ENCODE results near the gene ZNF423. TPM values are rescaled to one million over a fixed set of nuclear protein-coding genes. Genes with fewer than 3 reads are reported as not detected.

The ZNF423 gene
- total and polyA plus RNA-seq, 2 of the 13 experiments (the other 11 are each of a cell fraction or from before 2014, with no cell fraction given): 0.07 to 0.31 TPM

DNA sequence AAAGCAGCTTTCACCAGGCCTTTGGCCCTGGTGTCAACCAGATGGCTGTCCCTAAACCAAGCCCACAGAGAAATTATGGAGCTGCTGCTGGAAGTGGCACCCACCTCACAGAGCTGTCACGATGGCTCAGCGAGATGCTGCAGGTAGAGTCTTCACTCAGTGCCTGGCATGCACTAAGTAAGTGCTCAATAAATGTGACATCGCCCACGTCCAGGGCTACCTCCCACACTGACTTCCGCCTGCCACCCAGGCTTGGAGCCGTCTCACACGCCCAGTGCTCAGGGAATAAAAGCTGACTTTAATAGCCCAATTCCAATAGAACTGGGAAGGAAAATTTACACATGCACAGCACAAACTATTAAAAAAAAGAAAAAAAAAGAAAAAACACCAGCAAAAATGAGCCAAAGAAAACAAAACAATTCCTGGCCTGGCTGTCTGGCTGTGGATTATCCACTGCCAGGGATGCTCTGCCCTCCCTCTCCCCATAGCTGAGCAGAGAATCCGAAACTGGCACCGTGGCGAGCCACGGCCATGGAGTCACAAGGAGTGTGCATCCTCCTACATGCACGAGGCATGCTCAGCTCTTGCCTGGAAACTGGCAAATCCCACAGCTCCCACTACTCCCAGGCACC, 68.9 kb downstream of the ZNF423 start:
- no peak overlapping the region for H3K9ac ChIP-seq (ENCODE audit: insufficient read depth, low read depth, low read length)
- H3K27me3 ChIP-seq (ENCODE audit: control insufficient read depth in 1 of 2, insufficient read depth in 2 of 2, low read length in 2 of 2): peaks cover 4 to 25% of the 10 kb centered on the region in 2 experiments; a peak in 3 of 5 replicates
- no peak overlapping the region for H3K4me2 ChIP-seq (ENCODE audit: low read depth, low read length)
- H3K27ac ChIP-seq (ENCODE audit: extremely low read length, insufficient read depth, low read length): no peak overlapping the region
- no peaks in the 10 kb centered on the region for H3K9me3 ChIP-seq (ENCODE audit: low read length)
- no peak for DNase-seq (ENCODE audit: low spot score)
- H3K36me3 ChIP-seq (replicated peaks in 1 of 2; ENCODE audit: control insufficient read depth in 1 of 2, insufficient read depth in 2 of 2, low read length in 2 of 2): no peaks in the 10 kb centered on the region
- no peaks in the 10 kb centered on the region for H3K4me1 ChIP-seq (ENCODE audit: insufficient read depth, low read length)
- in situ Hi-C loops (cut with HindIII; ENCODE audit: extremely low pct_ligation_motif_present, low pct_unique_long_range_greater_than_20kb): no loop called here
- no peaks in the 10 kb centered on the region; the same call in 1 of the 2 replicates for H4K20me1 ChIP-seq (ENCODE audit: insufficient read depth, low read length)
- WGBS (ENCODE audit: low lambda C conversion rate): 4% methylated on average over 12 of the region's 12 CpGs
- FAIRE-seq: no peak
- intact Hi-C loops (cut with micrococcal nuclease; ENCODE audit: unreplicated experiment): no loop called here
- H2AFZ ChIP-seq (ENCODE audit: low read length): no peak overlapping the region
- H3K79me2 ChIP-seq (ENCODE audit: insufficient read depth, low read length): no peaks in the 10 kb centered on the region
- no peak for ATAC-seq
- no TSS peak for BruUV-seq (replicated peaks)
- CTCF ChIA-PET (ENCODE audit: low intra/inter-chr PET ratio, low total read pairs): no interaction called here
- POLR2A ChIA-PET: no interaction called here
- H3K4me3 ChIP-seq (replicated peaks in 1 of 3; ENCODE audit: insufficient read depth in 1 of 3, low read depth in 2 of 3, low read length in 3 of 3): no peak overlapping the region
- TF ChIP-seq GTF3A (CRISPR knock-in tag; conservative IDR thresholded peaks at IDR 0.05) (no peak), CBX5 (CRISPR knock-in tag; IDR thresholded peaks at IDR 0.05; ENCODE audit: borderline replicate concordance) (no peak), IKZF4 (CRISPR knock-in tag; IDR thresholded peaks at IDR 0.05; ENCODE audit: borderline replicate concordance, low read depth, not compliant biosample characterization) (no peak), MTF2 (CRISPR knock-in tag; IDR thresholded peaks at IDR 0.05; ENCODE audit: borderline replicate concordance) (no peak), MTA3 (CRISPR knock-in tag; IDR thresholded peaks at IDR 0.05) (no peak), ZSCAN9 (CRISPR knock-in tag; IDR thresholded peaks at IDR 0.05; ENCODE audit: borderline replicate concordance) (no peak), ZNF720 (CRISPR knock-in tag; IDR thresholded peaks at IDR 0.05) (no peak)
- TF ChIP-seq, protein P1, sequence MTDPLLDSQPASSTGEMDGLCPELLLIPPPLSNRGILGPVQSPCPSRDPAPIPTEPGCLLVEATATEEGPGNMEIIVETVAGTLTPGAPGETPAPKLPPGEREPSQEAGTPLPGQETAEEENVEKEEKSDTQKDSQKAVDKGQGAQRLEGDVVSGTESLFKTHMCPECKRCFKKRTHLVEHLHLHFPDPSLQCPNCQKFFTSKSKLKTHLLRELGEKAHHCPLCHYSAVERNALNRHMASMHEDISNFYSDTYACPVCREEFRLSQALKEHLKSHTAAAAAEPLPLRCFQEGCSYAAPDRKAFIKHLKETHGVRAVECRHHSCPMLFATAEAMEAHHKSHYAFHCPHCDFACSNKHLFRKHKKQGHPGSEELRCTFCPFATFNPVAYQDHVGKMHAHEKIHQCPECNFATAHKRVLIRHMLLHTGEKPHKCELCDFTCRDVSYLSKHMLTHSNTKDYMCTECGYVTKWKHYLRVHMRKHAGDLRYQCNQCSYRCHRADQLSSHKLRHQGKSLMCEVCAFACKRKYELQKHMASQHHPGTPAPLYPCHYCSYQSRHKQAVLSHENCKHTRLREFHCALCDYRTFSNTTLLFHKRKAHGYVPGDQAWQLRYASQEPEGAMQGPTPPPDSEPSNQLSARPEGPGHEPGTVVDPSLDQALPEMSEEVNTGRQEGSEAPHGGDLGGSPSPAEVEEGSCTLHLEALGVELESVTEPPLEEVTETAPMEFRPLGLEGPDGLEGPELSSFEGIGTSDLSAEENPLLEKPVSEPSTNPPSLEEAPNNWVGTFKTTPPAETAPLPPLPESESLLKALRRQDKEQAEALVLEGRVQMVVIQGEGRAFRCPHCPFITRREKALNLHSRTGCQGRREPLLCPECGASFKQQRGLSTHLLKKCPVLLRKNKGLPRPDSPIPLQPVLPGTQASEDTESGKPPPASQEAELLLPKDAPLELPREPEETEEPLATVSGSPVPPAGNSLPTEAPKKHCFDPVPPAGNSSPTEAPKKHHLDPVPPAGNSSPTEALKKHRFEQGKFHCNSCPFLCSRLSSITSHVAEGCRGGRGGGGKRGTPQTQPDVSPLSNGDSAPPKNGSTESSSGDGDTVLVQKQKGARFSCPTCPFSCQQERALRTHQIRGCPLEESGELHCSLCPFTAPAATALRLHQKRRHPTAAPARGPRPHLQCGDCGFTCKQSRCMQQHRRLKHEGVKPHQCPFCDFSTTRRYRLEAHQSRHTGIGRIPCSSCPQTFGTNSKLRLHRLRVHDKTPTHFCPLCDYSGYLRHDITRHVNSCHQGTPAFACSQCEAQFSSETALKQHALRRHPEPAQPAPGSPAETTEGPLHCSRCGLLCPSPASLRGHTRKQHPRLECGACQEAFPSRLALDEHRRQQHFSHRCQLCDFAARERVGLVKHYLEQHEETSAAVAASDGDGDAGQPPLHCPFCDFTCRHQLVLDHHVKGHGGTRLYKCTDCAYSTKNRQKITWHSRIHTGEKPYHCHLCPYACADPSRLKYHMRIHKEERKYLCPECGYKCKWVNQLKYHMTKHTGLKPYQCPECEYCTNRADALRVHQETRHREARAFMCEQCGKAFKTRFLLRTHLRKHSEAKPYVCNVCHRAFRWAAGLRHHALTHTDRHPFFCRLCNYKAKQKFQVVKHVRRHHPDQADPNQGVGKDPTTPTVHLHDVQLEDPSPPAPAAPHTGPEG (CRISPR knock-in tag; IDR thresholded peaks at IDR 0.05): no peak
- TF ChIP-seq, protein P2, sequence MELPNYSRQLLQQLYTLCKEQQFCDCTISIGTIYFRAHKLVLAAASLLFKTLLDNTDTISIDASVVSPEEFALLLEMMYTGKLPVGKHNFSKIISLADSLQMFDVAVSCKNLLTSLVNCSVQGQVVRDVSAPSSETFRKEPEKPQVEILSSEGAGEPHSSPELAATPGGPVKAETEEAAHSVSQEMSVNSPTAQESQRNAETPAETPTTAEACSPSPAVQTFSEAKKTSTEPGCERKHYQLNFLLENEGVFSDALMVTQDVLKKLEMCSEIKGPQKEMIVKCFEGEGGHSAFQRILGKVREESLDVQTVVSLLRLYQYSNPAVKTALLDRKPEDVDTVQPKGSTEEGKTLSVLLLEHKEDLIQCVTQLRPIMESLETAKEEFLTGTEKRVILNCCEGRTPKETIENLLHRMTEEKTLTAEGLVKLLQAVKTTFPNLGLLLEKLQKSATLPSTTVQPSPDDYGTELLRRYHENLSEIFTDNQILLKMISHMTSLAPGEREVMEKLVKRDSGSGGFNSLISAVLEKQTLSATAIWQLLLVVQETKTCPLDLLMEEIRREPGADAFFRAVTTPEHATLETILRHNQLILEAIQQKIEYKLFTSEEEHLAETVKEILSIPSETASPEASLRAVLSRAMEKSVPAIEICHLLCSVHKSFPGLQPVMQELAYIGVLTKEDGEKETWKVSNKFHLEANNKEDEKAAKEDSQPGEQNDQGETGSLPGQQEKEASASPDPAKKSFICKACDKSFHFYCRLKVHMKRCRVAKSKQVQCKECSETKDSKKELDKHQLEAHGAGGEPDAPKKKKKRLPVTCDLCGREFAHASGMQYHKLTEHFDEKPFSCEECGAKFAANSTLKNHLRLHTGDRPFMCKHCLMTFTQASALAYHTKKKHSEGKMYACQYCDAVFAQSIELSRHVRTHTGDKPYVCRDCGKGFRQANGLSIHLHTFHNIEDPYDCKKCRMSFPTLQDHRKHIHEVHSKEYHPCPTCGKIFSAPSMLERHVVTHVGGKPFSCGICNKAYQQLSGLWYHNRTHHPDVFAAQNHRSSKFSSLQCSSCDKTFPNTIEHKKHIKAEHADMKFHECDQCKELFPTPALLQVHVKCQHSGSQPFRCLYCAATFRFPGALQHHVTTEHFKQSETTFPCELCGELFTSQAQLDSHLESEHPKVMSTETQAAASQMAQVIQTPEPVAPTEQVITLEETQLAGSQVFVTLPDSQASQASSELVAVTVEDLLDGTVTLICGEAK (IDR thresholded peaks at IDR 0.05): no peak
- TF ChIP-seq, protein P2 (CRISPR knock-in tag; IDR thresholded peaks at IDR 0.05): no peak

Measured in HepG2 (cell line).